Effector memory CD8-positive, alpha-beta T cell (primary cell): ENCODE measurements around the gene VIT.

Experiments used
- ATAC-seq: fragments of 150-1000 bp; cut with Tn5 transposase; replicated peaks from 2 replicates; pipeline ENCODE4 v1.10.0; 2021; ENCODE audit warnings: mild to moderate bottlenecking, moderate library complexity
- DNase-seq, 3 experiments: peaks; one replicate each; pipeline ENCODE4 v3.0.0; 2021
- H3K27ac Mint-ChIP-seq, 2 donors: one replicate each; pipeline ENCODE4 v1.8.0; 2022; ENCODE audit warnings: mild to moderate bottlenecking in 2 of 2, mixed read lengths in 2 of 2, moderate library complexity in 2 of 2
- H3K27me3 Mint-ChIP-seq, 2 donors: one replicate each; pipeline ENCODE4 v1.8.0; 2022; ENCODE audit warnings: mixed read lengths in 2 of 2
- H3K36me3 Mint-ChIP-seq: one replicate; pipeline ENCODE4 v1.8.0; 2022; ENCODE audit warnings: mild to moderate bottlenecking, moderate library complexity, mixed read lengths; ENCODE audit not compliant: insufficient read depth
- H3K4me1 Mint-ChIP-seq, 2 donors: one replicate each; pipeline ENCODE4 v1.8.0; 2022; ENCODE audit warnings: low read depth in 2 of 2, mixed read lengths in 2 of 2
- H3K4me3 Mint-ChIP-seq, 2 donors: one replicate each; pipeline ENCODE4 v1.8.0; 2022; ENCODE audit warnings: mild to moderate bottlenecking in 2 of 2, mixed read lengths in 2 of 2, moderate library complexity in 2 of 2
- H3K9me3 Mint-ChIP-seq, 2 donors: one replicate each; pipeline ENCODE4 v1.8.0; 2022; ENCODE audit warnings: mixed read lengths in 2 of 2

The VIT gene

DNA sequence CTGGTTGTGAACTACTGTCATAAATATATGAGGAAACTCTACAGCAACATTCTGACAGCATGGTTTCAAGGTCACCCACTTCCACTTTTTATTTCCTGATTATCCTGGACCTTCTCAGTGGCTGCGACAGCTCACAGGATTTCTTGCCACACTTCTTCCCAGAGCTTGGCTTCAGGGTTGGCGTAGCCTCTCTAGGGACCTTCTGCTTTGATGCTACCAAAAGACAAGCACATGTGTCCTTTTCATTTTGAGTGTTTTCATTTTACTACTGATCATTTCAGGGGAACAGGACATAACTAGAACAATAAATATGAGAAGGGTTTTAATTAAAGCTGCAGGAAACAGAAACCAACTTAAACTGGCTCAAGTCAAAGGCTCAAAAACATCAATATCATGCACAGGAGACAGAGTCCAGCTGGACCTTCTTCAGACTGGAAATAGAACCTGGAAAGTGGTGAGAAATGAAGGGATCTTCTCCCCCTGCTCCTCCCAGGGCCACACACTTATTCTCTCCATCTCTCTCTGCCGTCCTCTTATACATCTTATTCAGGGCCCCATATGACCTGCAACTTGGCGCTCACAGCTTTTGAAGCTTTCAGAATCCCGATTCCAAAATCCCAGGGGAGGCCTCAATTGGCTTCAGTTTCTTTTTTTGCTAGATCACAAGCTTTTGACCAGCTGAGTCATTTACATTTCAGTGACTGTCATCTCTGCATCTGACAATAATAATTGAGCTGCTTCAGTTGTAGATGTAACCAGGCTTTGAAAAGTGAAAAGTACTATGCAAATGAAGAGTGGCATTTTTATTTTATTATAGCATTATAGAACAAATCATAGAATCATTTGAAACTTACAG, 9.7 kb downstream of the VIT start:
- no peak for DNase-seq
- Mint-ChIP-seq H3K27me3 (peaks cover 47 to 67% of the 10 kb centered on the region in 2 donors), H3K4me1 (no peaks in the 10 kb centered on the region), H3K4me3 (no peak overlapping the region), H3K9me3 (peaks cover 5 to 7% of the 10 kb centered on the region in 2 donors), H3K36me3 (no peaks in the 10 kb centered on the region), H3K27ac (no peak overlapping the region)
- ATAC-seq: no peak

DNA sequence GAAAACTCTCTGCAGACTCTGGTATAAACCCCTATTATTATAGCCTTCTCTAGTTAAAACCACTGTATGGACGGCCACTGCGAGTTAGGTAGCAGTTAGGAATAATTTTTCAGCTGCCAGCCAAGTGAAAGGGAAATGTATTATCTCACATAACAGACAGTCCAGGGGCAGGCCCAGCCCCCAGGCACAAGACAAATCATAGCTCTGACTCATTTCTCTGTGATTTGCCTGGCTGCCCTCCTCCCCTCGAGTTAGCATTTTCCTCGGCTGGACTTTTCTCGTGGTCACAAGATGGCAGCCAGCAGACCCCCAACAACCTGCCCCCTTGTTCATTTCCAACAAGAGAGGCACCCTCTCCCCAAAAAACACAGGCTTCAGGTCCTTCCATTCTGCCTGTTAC, 10.5 kb downstream of the VIT start:
- no peak overlapping the region for H3K4me3 Mint-ChIP-seq
- no peak for DNase-seq
- no peak for ATAC-seq
- H3K4me1 Mint-ChIP-seq: no peaks in the 10 kb centered on the region
- peaks cover 5 to 9% of the 10 kb centered on the region in 2 donors for H3K9me3 Mint-ChIP-seq
- H3K27ac Mint-ChIP-seq: no peak overlapping the region
- peaks cover 45 to 67% of the 10 kb centered on the region in 2 donors for H3K27me3 Mint-ChIP-seq
- H3K36me3 Mint-ChIP-seq: no peaks in the 10 kb centered on the region

DNA sequence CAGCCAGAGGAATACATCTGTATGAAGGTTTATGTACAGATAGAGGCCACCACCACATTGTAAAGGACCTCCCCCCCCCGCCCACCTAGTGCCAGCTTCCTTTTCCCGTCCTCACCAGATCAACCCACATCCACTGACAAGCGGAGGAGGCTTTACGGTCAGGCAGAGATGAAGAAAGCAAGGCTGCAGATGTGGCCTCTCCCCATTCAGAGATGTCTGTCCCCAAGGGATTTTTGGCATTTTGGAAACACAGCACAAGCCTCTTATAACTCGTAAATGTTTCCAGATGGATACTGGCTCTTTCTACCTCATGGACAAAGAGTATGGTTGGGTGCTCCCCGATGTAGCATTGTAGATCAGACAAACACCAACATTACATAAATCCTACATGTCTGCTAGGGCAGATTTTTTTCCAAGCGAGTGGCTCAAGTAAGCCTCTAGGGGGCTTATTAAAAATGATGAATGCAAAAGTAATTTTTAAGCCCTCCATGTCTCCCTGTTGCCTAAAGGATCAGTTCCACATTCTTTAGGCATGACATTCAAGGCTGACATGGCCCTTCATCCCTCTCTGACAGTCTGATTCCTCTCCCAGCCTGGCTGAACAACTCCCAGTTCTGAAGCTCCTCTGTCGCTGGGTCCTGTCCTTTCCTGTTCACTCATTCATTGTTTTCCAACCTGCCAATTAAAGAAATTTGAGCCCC, 11.7 kb downstream of the VIT start:
- H3K4me3 Mint-ChIP-seq: no peak overlapping the region
- H3K36me3 Mint-ChIP-seq: no peaks in the 10 kb centered on the region

DNA sequence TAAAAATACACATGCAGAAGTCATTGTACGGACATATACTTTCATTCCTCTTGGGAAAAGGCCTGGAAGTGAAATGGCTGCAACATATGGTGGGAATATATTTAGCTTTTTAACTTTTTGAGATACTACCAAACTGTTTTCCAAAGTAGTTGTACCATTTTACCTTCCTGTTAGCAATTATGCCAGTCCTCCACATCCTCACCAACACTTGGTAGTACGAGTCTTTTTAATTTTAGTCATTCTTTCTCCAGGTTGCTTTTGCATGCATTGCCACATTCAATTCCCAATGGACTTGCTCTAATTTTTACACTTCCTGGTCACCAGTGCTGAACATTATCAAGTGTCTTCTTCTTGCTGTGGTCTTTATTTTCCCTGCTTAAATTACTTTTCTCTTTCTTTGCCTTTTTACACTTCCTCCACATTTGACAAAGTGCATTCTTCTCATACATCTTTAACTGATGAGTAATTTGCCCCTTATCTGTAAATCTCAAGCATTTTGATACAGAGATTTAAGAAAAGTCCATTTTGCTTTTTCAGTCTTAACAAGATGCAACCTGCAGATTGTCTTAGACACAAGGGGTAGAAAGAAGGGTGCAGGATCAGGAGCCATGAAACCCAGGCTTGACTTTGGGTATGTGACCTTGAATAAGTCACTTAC, 14.5 kb downstream of the VIT start:
- Mint-ChIP-seq H3K4me3 (no peak overlapping the region), H3K36me3 (no peaks in the 10 kb centered on the region), H3K4me1 (no peaks in the 10 kb centered on the region), H3K9me3 (peaks cover 5 to 9% of the 10 kb centered on the region in 2 donors), H3K27me3 (peaks cover 59 to 61% of the 10 kb centered on the region in 2 donors), H3K27ac (no peak overlapping the region)
- no peak for ATAC-seq
- no peak for DNase-seq

More for the DNA sequence above, 11.7 kb downstream of the VIT start:
- Mint-ChIP-seq H3K27ac (no peak overlapping the region), H3K4me1 (no peaks in the 10 kb centered on the region), H3K9me3 (peaks cover 5 to 9% of the 10 kb centered on the region in 2 donors), H3K27me3 (peaks cover 55 to 64% of the 10 kb centered on the region in 2 donors)
- DNase-seq (no peak), ATAC-seq (no peak)

DNA sequence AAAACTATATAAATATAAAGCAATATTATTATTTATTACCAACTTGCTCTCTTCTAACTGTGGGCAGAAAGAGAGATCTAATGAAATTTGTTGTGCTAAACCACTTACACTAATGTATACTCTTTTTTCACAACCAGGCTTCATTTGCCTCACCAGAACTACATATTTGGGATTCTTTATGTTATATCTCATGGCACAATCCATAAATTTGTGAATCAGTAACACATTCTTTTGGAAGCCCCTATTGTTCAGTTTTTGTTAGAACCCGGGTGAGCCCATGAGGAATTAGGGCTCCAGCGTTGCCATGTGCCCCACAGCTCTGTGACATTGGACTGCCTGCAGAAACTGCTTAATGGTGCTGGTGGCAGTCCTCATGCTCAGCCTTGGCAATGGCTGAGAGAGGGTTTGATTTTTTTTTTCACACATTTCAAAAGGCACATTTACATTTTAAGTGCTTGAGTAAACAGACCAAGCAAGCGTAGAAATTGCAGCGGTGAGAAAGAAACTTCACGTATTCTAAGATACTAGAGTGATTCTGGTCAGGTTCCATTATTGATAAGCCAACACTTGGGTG, 15.3 kb downstream of the VIT start:
- Mint-ChIP-seq H3K27me3 (peaks cover 53 to 55% of the 10 kb centered on the region in 2 donors), H3K4me3 (no peak overlapping the region), H3K4me1 (no peaks in the 10 kb centered on the region), H3K27ac (no peak overlapping the region), H3K36me3 (no peaks in the 10 kb centered on the region), H3K9me3 (peaks cover 5 to 9% of the 10 kb centered on the region in 2 donors)
- ATAC-seq (no peak), DNase-seq (no peak)

GRCh38 chr2:36713310-36713709, 16.8 kb downstream of the VIT start:
- ATAC-seq (no peak), DNase-seq (no peak)
- no peak overlapping the region for H3K27ac Mint-ChIP-seq
- no peaks in the 10 kb centered on the region for H3K4me1 Mint-ChIP-seq
- no peaks in the 10 kb centered on the region for H3K36me3 Mint-ChIP-seq
- no peak overlapping the region for H3K4me3 Mint-ChIP-seq
- H3K9me3 Mint-ChIP-seq: peaks cover 5 to 9% of the 10 kb centered on the region in 2 donors
- H3K27me3 Mint-ChIP-seq: peaks cover 41 to 49% of the 10 kb centered on the region in 2 donors

- no peaks in the 10 kb centered on the region for H3K4me1 Mint-ChIP-seq
- peaks cover 1 to 4% of the 10 kb centered on the region in 2 donors for H3K9me3 Mint-ChIP-seq
- H3K27ac Mint-ChIP-seq: no peak overlapping the region
- ATAC-seq: no peak
- H3K27me3 Mint-ChIP-seq: peaks cover 25 to 54% of the 10 kb centered on the region in 2 donors
- H3K4me3 Mint-ChIP-seq: no peak overlapping the region
- no peaks in the 10 kb centered on the region for H3K36me3 Mint-ChIP-seq
- no peak for DNase-seq
Observed at GRCh38 chr2:36716111-36716510, 19.6 kb downstream of the VIT start.

DNA sequence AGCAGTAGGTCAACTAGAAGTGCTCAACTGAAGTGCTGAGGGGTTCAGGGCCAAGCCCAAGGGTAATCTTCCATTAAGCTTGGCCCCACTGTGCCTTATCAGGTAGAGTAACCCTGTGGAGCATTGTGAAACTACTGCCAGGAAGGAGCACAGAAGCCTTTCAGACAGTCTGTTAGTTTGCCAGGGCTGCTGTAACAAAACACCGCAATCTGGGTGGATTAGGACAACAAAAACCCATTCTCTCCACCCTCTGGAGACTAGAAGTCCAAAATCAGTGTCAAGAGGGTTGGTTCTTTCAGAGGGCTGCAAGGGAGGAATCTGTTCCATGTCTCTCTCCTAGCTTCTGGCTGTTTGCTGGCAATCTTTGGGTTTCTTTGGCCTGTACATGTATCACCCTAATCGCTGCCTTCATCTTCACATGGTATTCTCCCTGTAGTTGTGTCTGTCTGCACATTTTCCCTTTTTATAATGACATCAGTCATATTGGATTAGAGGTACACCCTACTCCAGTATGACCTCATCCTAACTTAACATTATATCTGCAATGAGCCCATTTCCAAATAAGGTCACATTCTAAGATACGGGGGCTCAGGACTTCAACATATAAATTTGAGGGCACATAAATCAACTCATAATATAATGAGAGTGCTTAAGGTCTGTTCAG, 21.2 kb downstream of the VIT start:
- H3K36me3 Mint-ChIP-seq: no peaks in the 10 kb centered on the region
- no peak overlapping the region for H3K27ac Mint-ChIP-seq
- H3K27me3 Mint-ChIP-seq: peaks cover 19 to 55% of the 10 kb centered on the region in 2 donors
- DNase-seq (no peak), ATAC-seq (no peak)
- H3K9me3 Mint-ChIP-seq: no peaks in the 10 kb centered on the region
- H3K4me1 Mint-ChIP-seq: no peaks in the 10 kb centered on the region
- no peak overlapping the region for H3K4me3 Mint-ChIP-seq

DNA sequence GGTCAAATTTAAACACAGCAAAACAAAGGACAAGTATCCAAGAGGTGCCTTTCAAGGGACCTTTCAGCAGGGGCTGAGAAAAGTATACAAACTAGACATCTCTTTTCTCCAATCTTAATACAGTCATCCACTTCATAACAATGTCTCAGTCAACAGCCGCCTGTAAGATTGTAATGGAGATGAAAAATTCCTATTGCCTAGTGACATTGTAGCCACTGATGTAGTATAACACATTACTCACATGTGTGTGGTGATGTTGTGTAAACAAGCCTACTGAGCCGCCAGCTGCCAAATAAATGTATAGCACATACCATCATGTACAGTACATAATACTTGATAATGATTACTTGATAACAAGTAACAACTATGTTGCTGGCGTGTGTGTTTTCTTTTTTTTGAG, 31.0 kb downstream of the VIT start:
- H3K4me1 Mint-ChIP-seq: no peaks in the 10 kb centered on the region
- H3K27me3 Mint-ChIP-seq: peaks cover 20 to 42% of the 10 kb centered on the region in 2 donors
- no peak overlapping the region for H3K4me3 Mint-ChIP-seq
- ATAC-seq (no peak), DNase-seq (no peak)
- no peaks in the 10 kb centered on the region for H3K36me3 Mint-ChIP-seq
- no peak overlapping the region for H3K27ac Mint-ChIP-seq
- no peaks in the 10 kb centered on the region for H3K9me3 Mint-ChIP-seq

GRCh38 chr2:36729067-36729466, 32.6 kb downstream of the VIT start:
- Mint-ChIP-seq H3K27me3 (peaks cover 30 to 49% of the 10 kb centered on the region in 2 donors), H3K4me3 (no peak overlapping the region), H3K4me1 (no peaks in the 10 kb centered on the region), H3K36me3 (no peaks in the 10 kb centered on the region), H3K9me3 (no peaks in the 10 kb centered on the region), H3K27ac (no peak overlapping the region)
- ATAC-seq (no peak), DNase-seq (no peak)

DNA sequence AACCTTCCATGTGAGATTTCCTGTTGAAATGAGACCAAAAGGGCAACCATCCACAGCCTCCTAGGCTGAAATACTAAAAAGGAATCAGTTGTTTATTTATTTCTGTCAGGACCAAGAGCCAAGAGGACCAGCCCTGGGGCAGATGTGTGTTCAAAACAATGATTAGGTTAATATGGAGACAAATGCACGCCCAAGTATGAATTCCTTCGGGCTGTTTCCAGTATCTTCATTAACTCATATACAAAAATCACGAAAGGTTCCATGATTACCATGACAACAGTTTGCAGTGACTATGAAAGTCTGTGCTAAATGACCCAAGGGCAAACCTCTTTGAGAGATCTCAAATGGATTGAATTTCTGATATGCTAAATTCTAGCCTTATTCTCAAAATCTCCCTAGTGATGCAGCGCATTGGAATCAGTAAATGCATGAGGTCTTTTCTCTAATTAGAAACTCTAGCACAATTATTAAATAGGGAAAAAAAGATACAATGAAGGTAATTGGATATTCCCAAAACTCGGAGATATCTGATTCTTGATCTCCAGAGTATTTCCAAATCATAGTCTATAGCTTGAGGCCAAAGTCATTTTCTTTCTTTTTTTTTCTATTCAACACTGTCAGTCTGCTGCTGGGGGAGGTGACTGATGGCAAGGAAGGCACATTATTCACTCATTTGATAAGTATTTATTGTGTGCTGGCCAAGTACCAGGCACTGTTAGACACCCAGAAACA, 35.6 kb downstream of the VIT start:
- DNase-seq: no peak
- Mint-ChIP-seq H3K4me1 (no peaks in the 10 kb centered on the region), H3K36me3 (no peaks in the 10 kb centered on the region), H3K9me3 (no peaks in the 10 kb centered on the region), H3K27me3 (peaks cover 36 to 42% of the 10 kb centered on the region in 2 donors), H3K4me3 (no peak overlapping the region), H3K27ac (no peak overlapping the region)
- ATAC-seq: no peak

DNA sequence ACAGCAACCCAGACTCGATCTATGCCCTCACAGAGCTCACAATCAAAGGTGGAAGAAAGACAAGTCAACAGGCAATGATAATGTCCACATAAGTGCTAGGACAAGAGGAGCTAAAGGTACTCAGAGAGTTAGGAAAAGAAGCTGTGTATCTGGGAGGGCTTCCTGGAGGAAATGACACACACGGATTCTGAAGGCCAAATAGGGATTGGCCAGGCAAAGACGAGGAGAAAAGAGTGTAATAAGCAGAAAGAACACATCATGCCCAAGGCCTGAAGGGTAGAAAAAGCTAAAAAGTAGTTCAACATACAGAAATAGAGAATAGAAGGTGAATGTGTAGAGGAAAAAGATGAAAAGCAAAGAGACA, 36.1 kb downstream of the VIT start:
- Mint-ChIP-seq H3K27me3 (peaks cover 36 to 40% of the 10 kb centered on the region in 2 donors), H3K9me3 (no peaks in the 10 kb centered on the region), H3K4me1 (no peaks in the 10 kb centered on the region), H3K4me3 (no peak overlapping the region), H3K27ac (no peak overlapping the region), H3K36me3 (no peaks in the 10 kb centered on the region)
- no peak for ATAC-seq
- DNase-seq: no peak
